ENCODE results near the gene CEP78. TPM values are rescaled to one million over a fixed set of nuclear protein-coding genes. Genes with fewer than 3 reads are reported as not detected.

The CEP78 gene
- total RNA-seq, 1 experiment from 2014 or later: 48.1 TPM

GRCh38 chr9:78248635-78249034 lies 12.8 kb downstream of the CEP78 start:
- no peak overlapping the region for H2AFZ ChIP-seq (ENCODE audit: low read depth, low read length, poor library complexity, severe bottlenecking)
- POLR2A ChIA-PET: no interaction called here
- H3K9ac ChIP-seq (ENCODE audit: low read length): no peak overlapping the region
- H3K4me3 ChIP-seq (replicated peaks in 1 of 2; ENCODE audit: low read depth in 1 of 2, low read length in 2 of 2): no peak overlapping the region
- H3K27ac ChIP-seq (ENCODE audit: low read depth, low read length): no peak overlapping the region
- H3K4me2 ChIP-seq (ENCODE audit: low read length): no peak overlapping the region
- intact Hi-C loops (cut with micrococcal nuclease): no loop called here
- no TSS peak for BruUV-seq (replicated peaks)
- no peaks in the 10 kb centered on the region for H3K9me2 ChIP-seq (ENCODE audit: insufficient read depth)
- no peaks in the 10 kb centered on the region; the same call in 1 of the 2 replicates for H3K79me2 ChIP-seq (ENCODE audit: insufficient read depth, low read length)
- H4K20me1 ChIP-seq (ENCODE audit: insufficient read depth): no peaks in the 10 kb centered on the region
- no peak for ATAC-seq
- H3K27me3 ChIP-seq (ENCODE audit: insufficient read depth, low read length): no peaks in the 10 kb centered on the region
- no peaks in the 10 kb centered on the region for H3K9me3 ChIP-seq (ENCODE audit: control insufficient read depth in 1 of 2, insufficient read depth in 1 of 2, low read depth in 1 of 2, low read length in 2 of 2)
- H3K36me3 ChIP-seq (ENCODE audit: control insufficient read depth in 1 of 2, insufficient read depth in 2 of 2, low read length in 2 of 2): peaks cover 4 to 25% of the 10 kb centered on the region in 2 experiments; a peak in 3 of 4 replicates
- CTCF ChIA-PET: no interaction called here
- H3K4me1 ChIP-seq (ENCODE audit: control insufficient read depth in 1 of 2, insufficient read depth in 2 of 2, low read length in 2 of 2): no peaks in the 10 kb centered on the region
- no peak for TF ChIP-seq SP1 (IDR thresholded peaks at IDR 0.05; ENCODE audit: low read depth)
- DNase-seq (ENCODE audit: low read depth, low spot score): no peak
- RAD21 ChIA-PET (ENCODE audit: low non-redundant PET in 1 of 2, low total read pairs in 2 of 2, uncharacterized antibody in 2 of 2, unreplicated experiment in 2 of 2): no interaction called here

DNA sequence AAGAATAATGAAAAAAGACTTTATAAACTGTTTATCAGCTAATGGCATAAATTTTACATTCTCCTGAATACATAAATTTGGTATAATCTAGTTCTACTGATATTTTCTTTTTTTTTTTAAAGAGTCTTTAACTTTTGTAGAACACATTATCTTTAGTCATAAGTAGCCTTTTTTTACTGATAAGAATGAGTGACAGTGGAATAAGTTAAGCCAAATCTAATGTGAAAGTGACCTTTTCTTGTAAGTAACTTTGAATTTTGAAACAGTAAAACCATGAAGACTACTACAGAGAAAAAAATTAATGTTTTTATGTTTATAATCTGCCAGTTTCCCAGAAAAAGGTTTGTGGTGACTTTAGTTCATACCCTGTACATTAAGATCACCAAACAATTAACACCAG lies 13.7 kb downstream of the CEP78 start:
- ChIA-PET RAD21 (ENCODE audit: low non-redundant PET in 1 of 2, low total read pairs in 2 of 2, uncharacterized antibody in 2 of 2, unreplicated experiment in 2 of 2) (no interaction called here), POLR2A (no interaction called here), CTCF (no interaction called here)
- H4K20me1 ChIP-seq (ENCODE audit: insufficient read depth): no peaks in the 10 kb centered on the region
- H3K9me2 ChIP-seq (ENCODE audit: insufficient read depth): no peaks in the 10 kb centered on the region
- no TSS peak for BruUV-seq (replicated peaks)
- DNase-seq (ENCODE audit: low read depth, low spot score) (no peak), ATAC-seq (no peak)
- H2AFZ ChIP-seq (ENCODE audit: low read depth, low read length, poor library complexity, severe bottlenecking): no peak overlapping the region
- no peak overlapping the region for H3K4me3 ChIP-seq (replicated peaks in 1 of 2; ENCODE audit: low read depth in 1 of 2, low read length in 2 of 2)
- no peak for TF ChIP-seq RAD21 (IDR thresholded peaks at IDR 0.05; ENCODE audit: low read depth)
- no peak for TF ChIP-seq TCF7L2 (IDR thresholded peaks at IDR 0.05; ENCODE audit: borderline replicate concordance, extremely low read depth, insufficient read depth, insufficient read length)
- no peak for TF ChIP-seq ZFX (IDR thresholded peaks at IDR 0.05)
- no peak for TF ChIP-seq EZH2phosphoT487 (IDR thresholded peaks at IDR 0.05; ENCODE audit: borderline replicate concordance)
- TF ChIP-seq FOSL1 (IDR thresholded peaks at IDR 0.05; ENCODE audit: low read depth): no peak
- no peak for TF ChIP-seq POLR2A (IDR thresholded peaks at IDR 0.05; ENCODE audit: borderline replicate concordance, extremely low read depth, insufficient read depth, insufficient read length)
- TF ChIP-seq CTCF (IDR thresholded peaks at IDR 0.05 in 2 of 3, conservative IDR thresholded peaks at IDR 0.05 in 1 of 3; ENCODE audit: borderline replicate concordance in 1 of 3, insufficient read depth in 1 of 3, low read depth in 2 of 3, low read length in 2 of 3): no peak
- TF ChIP-seq EZH2 (IDR thresholded peaks at IDR 0.05): no peak
- no peak for TF ChIP-seq REST (IDR thresholded peaks at IDR 0.05; ENCODE audit: low read depth)
- TF ChIP-seq ZNF274 (IDR thresholded peaks at IDR 0.05; ENCODE audit: low read depth, low read length): no peak
- no peak for TF ChIP-seq SIN3A (IDR thresholded peaks at IDR 0.05; ENCODE audit: low read depth)
- no peak for TF ChIP-seq POLR2AphosphoS5 (IDR thresholded peaks at IDR 0.05; ENCODE audit: low read depth, low read length)
- no peak for TF ChIP-seq CBX3 (IDR thresholded peaks at IDR 0.05; ENCODE audit: low read depth)
- no peak for TF ChIP-seq SP1 (IDR thresholded peaks at IDR 0.05; ENCODE audit: low read depth)
- TF ChIP-seq ELF1 (IDR thresholded peaks at IDR 0.05; ENCODE audit: borderline replicate concordance, low read depth): no peak
- TF ChIP-seq JUND (IDR thresholded peaks at IDR 0.05): no peak
- no peaks in the 10 kb centered on the region; the same call in 1 of the 2 replicates for H3K79me2 ChIP-seq (ENCODE audit: insufficient read depth, low read length)
- H3K27me3 ChIP-seq (ENCODE audit: insufficient read depth, low read length): no peaks in the 10 kb centered on the region
- H3K4me1 ChIP-seq (ENCODE audit: control insufficient read depth in 1 of 2, insufficient read depth in 2 of 2, low read length in 2 of 2): no peaks in the 10 kb centered on the region
- no peak overlapping the region for H3K4me2 ChIP-seq (ENCODE audit: low read length)
- no peaks in the 10 kb centered on the region for H3K9me3 ChIP-seq (ENCODE audit: control insufficient read depth in 1 of 2, insufficient read depth in 1 of 2, low read depth in 1 of 2, low read length in 2 of 2)
- peaks cover 4 to 20% of the 10 kb centered on the region in 2 experiments; a peak in 2 of 4 replicates for H3K36me3 ChIP-seq (ENCODE audit: control insufficient read depth in 1 of 2, insufficient read depth in 2 of 2, low read length in 2 of 2)
- no peak overlapping the region for H3K9ac ChIP-seq (ENCODE audit: low read length)
- H3K27ac ChIP-seq (ENCODE audit: low read depth, low read length): no peak overlapping the region
- intact Hi-C loops (cut with micrococcal nuclease): no loop called here
